ENCODE data around the gene CLDN10. TPM values are rescaled to one million over a fixed set of nuclear protein-coding genes. Genes with fewer than 3 reads are reported as not detected.
A peak's percentile ranks its signal among the peaks of the same experiment; 100 is the strongest.

CLDN10 gene
- total RNA-seq, 4 donors from 2014 or later, result not detected

DNA sequence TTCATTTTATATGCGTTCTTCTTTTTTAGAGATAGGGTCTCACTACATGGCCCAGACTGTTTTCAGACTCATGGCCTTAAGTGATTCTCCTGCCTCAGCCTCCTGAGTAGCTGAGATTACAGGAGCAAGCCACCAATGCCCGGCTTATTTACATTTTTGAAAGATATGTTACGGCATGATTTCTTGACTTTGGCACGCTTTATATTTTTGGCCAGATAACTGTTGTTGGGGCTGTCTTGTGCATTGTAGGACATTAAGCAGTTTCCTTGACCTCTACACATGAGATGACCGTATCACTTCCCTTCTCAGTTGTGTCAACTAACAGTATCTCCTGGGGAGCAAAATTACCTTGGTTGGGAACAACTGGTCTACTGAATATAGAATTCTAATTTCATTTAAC, 28.9 kb upstream of the CLDN10 start:
- TF ChIP-seq, protein P1, sequence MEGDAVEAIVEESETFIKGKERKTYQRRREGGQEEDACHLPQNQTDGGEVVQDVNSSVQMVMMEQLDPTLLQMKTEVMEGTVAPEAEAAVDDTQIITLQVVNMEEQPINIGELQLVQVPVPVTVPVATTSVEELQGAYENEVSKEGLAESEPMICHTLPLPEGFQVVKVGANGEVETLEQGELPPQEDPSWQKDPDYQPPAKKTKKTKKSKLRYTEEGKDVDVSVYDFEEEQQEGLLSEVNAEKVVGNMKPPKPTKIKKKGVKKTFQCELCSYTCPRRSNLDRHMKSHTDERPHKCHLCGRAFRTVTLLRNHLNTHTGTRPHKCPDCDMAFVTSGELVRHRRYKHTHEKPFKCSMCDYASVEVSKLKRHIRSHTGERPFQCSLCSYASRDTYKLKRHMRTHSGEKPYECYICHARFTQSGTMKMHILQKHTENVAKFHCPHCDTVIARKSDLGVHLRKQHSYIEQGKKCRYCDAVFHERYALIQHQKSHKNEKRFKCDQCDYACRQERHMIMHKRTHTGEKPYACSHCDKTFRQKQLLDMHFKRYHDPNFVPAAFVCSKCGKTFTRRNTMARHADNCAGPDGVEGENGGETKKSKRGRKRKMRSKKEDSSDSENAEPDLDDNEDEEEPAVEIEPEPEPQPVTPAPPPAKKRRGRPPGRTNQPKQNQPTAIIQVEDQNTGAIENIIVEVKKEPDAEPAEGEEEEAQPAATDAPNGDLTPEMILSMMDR (IDR thresholded peaks at IDR 0.05 in 4 of 5, conservative IDR thresholded peaks at IDR 0.05 in 1 of 5), result no peak
- TF ChIP-seq POLR2A (IDR thresholded peaks at IDR 0.05), result no peak
- Histone ChIP-seq H3K27ac (no peak overlapping the region), H3K4me3 (no peak overlapping the region), H3K4me1 (no peaks in the 10 kb centered on the region), H3K9me3 (no peaks in the 10 kb centered on the region), H3K36me3 (no peaks in the 10 kb centered on the region), H3K27me3 (no peaks in the 10 kb centered on the region)
- in situ Hi-C loops (cut with MboI; ENCODE audit: low sequenced_read_pairs in 4 of 4) (loop anchor here in 1 of 4 donors (25.0 kb wide), 1 partner anchor 314 kb away; no protein-coding TSS in a partner anchor), intact Hi-C loops (cut with DNase I; ENCODE audit: low total_unique reads) (no loop called here)
- no peak for DNase-seq
- ATAC-seq, result no peak

DNA sequence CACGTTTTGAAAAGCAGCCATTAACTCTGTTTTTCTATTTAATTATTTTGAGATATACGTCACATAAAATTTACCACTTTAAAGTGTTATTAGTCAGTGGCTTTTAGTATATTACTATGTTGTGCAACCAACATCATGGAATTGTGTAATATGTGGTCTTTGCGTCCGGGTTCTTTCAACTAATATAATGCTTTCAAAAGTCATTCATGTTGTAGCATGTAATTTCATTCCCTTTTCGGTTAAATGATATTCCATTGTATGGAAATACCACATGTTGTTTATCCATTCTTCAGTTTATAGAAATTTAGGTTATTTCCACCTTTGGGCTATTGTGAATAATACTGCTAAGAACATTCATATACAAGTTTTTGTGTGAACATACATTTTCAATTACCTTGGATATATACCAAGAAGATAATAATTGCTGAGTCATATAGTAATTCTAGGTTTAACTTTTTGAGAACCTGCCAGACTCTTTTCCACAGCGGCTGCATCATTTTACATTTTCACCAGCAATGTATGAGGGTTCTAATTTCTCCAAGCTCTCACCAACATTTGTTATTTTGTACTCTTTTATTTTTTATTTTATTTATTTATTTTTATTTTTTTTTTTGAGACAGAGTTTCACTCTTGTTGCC, 28.1 kb upstream of the CLDN10 start:
- Histone ChIP-seq H3K4me3 (no peak overlapping the region), H3K9me3 (no peaks in the 10 kb centered on the region), H3K27ac (no peak overlapping the region), H3K27me3 (no peaks in the 10 kb centered on the region), H3K36me3 (no peaks in the 10 kb centered on the region), H3K4me1 (no peaks in the 10 kb centered on the region)
- in situ Hi-C loops (cut with MboI; ENCODE audit: low sequenced_read_pairs in 4 of 4), result loop anchor here in 1 of 4 donors (25.0 kb wide), 1 partner anchor 313 kb away; no protein-coding TSS in a partner anchor
- no peak for DNase-seq
- ATAC-seq, result no peak
- TF ChIP-seq, protein P1 (IDR thresholded peaks at IDR 0.05 in 4 of 5, conservative IDR thresholded peaks at IDR 0.05 in 1 of 5), result no peak
- no peak for TF ChIP-seq POLR2A (IDR thresholded peaks at IDR 0.05)
- intact Hi-C loops (cut with DNase I; ENCODE audit: low total_unique reads), result no loop called here

DNA sequence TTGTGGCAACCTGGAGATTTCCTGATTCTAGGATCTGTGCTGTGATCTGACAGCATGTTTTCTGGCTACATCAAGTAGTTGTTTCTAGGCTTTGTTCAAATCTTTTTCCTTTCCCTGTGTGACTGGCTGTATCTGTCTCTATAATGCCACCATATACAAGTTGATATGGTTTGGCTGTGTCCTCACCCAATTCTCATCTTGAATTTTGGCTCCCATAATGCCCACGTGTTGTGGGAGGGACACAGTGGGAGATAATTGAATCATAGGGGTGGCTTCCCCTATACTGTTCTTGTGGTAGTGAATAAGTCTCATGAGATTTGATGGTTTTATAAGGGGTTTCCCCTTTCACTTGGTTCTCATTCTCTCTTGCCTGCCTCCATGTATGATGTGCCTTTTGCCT, 24.6 kb upstream of the CLDN10 start:
- intact Hi-C loops (cut with DNase I; ENCODE audit: low total_unique reads), result no loop called here
- Histone ChIP-seq H3K4me1 (peaks cover 0 to 3% of the 10 kb centered on the region in 2 donors), H3K27ac (no peak overlapping the region), H3K36me3 (no peaks in the 10 kb centered on the region), H3K9me3 (no peaks in the 10 kb centered on the region), H3K4me3 (no peak overlapping the region), H3K27me3 (no peaks in the 10 kb centered on the region)
- TF ChIP-seq, protein P1 (IDR thresholded peaks at IDR 0.05 in 4 of 5, conservative IDR thresholded peaks at IDR 0.05 in 1 of 5), result no peak
- TF ChIP-seq POLR2A (IDR thresholded peaks at IDR 0.05), result no peak
- in situ Hi-C loops (cut with MboI; ENCODE audit: low sequenced_read_pairs in 4 of 4), result no loop called here
- no peak for DNase-seq
- no peak for ATAC-seq

DNA sequence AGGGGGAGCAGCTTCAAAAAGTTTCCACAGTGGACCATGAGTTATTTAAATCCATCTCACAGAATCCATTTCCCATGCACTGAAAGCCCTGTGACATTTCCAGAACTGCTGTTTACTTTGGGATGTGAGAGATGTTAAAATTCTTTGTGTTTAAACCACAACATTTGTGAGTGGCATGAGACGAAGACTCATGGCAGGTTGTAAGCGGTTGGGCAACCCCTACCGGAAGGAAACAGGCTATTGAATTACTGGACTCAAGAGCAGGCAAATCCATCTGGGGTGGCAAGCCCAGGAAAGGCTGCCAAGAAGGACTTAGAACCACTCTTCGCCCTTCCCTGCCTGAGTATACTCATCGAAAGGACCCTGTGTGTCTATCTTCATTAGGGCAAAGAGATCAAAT, 22.3 kb upstream of the CLDN10 start:
- no peak for TF ChIP-seq POLR2A (IDR thresholded peaks at IDR 0.05)
- TF ChIP-seq, protein P1 (IDR thresholded peaks at IDR 0.05 in 4 of 5, conservative IDR thresholded peaks at IDR 0.05 in 1 of 5), result no peak
- H3K9me3 ChIP-seq, result no peaks in the 10 kb centered on the region
- ATAC-seq (peak; percentile 75 to 92), DNase-seq (peak; percentile 27 to 48)
- H3K4me3 ChIP-seq, result no peak overlapping the region
- no peak overlapping the region for H3K27ac ChIP-seq
- in situ Hi-C loops (cut with MboI; ENCODE audit: low sequenced_read_pairs in 4 of 4), result loop anchor here in 1 of 4 donors (10.0 kb wide), 1 partner anchor 135 kb away; no protein-coding TSS in a partner anchor
- intact Hi-C loops (cut with DNase I; ENCODE audit: low total_unique reads), result no loop called here
- H3K4me1 ChIP-seq, result peaks cover 0 to 3% of the 10 kb centered on the region in 2 donors
- H3K27me3 ChIP-seq, result no peaks in the 10 kb centered on the region
- no peaks in the 10 kb centered on the region for H3K36me3 ChIP-seq
